OCI-LY1 (cell line): ENCODE results near the gene POTEF.
"Not testable (repeated sequence)": the region's sequence is repeated elsewhere in the genome, so short reads cannot be mapped to it uniquely, and the experiment has no call there.

Experiments used
- H2AFZ ChIP-seq: fragments of 200-600 bp; sonication (generic), shearing (Covaris generic); 2 replicates; pipeline ENCODE4 v1.6.0; 2014; ENCODE audit warnings: antibody characterized with exemption, mild to moderate bottlenecking, low read length
- H3F3A ChIP-seq: fragments of 200-600 bp; sonication (generic), shearing (Covaris generic); 2 replicates; pipeline ENCODE4 v1.6.0; 2014; ENCODE audit warnings: mild to moderate bottlenecking, antibody characterized with exemption, low read length, moderate library complexity; ENCODE audit not compliant: insufficient read depth
- H3K27ac ChIP-seq: fragments of 200-600 bp; sonication (generic); 2 replicates; pipeline ENCODE4 v1.5.1; 2014; ENCODE audit warnings: low read length, mixed run types, mild to moderate bottlenecking, low read depth; ENCODE audit not compliant: poor library complexity, severe bottlenecking
- H3K27me3 ChIP-seq: fragments of 200-600 bp; sonication (generic); 2 replicates; pipeline ENCODE4 v1.6.0; 2014; ENCODE audit warnings: antibody characterized with exemption, mild to moderate bottlenecking, low read length, moderate library complexity; ENCODE audit not compliant: insufficient read depth
- H3K36me3 ChIP-seq: fragments of 200-600 bp; sonication (generic); 2 replicates; pipeline ENCODE4 v1.6.1; 2014; ENCODE audit warnings: mild to moderate bottlenecking, antibody characterized with exemption, low read length, moderate library complexity, mixed read lengths; ENCODE audit not compliant: insufficient read depth
- H3K4me1 ChIP-seq: fragments of 200-600 bp; sonication (generic); 2 replicates; pipeline ENCODE4 v1.5.1; 2014; ENCODE audit warnings: mild to moderate bottlenecking, low read length, moderate library complexity; ENCODE audit not compliant: insufficient read depth, severe bottlenecking
- H3K4me2 ChIP-seq: fragments of 200-600 bp; sonication (generic), shearing (Covaris generic); 2 replicates; pipeline ENCODE4 v1.6.1; 2014; ENCODE audit warnings: low read length
- H3K4me3 ChIP-seq: fragments of 200-600 bp; sonication (generic); 2 replicates; pipeline ENCODE4 v1.5.1; 2014; ENCODE audit warnings: low read length, low read depth, mild to moderate bottlenecking, mixed read lengths; ENCODE audit not compliant: poor library complexity, severe bottlenecking
- H3K79me2 ChIP-seq: fragments of 200-600 bp; shearing (Covaris generic); 2 replicates; pipeline ENCODE4 v1.6.1; 2016; ENCODE audit warnings: mixed run types, low read length, mixed read lengths; ENCODE audit not compliant: insufficient read depth
- H3K9ac ChIP-seq: fragments of 200-600 bp; sonication (generic), shearing (Covaris generic); 2 replicates; pipeline ENCODE4 v1.6.1; 2014; ENCODE audit warnings: mild to moderate bottlenecking, low read length, mixed read lengths
- H3K9me2 ChIP-seq: fragments of 200-600 bp; sonication (generic), shearing (Covaris generic); 2 replicates; pipeline ENCODE4 v1.6.1; 2014; ENCODE audit warnings: low read depth, mild to moderate bottlenecking, low read length, mixed read lengths
- H3K9me3 ChIP-seq: fragments of 200-600 bp; shearing (Covaris generic); 2 replicates; pipeline ENCODE4 v1.6.1; 2014; ENCODE audit warnings: low read length, mixed read lengths
- H4K20me1 ChIP-seq: fragments of 200-600 bp; sonication (generic), shearing (Covaris generic); 2 replicates; pipeline ENCODE4 v1.6.0; 2016; ENCODE audit warnings: mild to moderate bottlenecking, low read length; ENCODE audit not compliant: insufficient read depth
- EZH2 ChIP-seq: fragments of 200-600 bp; sonication (generic), shearing (Covaris generic); IDR thresholded peaks from 2 replicates; pipeline ENCODE4 v1.8.0; 2017; ENCODE audit warnings: borderline replicate concordance, mixed run types, mild to moderate bottlenecking, antibody characterized with exemption, low read length, moderate library complexity, mixed read lengths
- TF ChIP-seq, protein P1 (sequence below): fragments of 200-600 bp; sonication (generic), shearing (Covaris generic); IDR thresholded peaks from 2 replicates; pipeline ENCODE4 v1.5.1; 2017; ENCODE audit warnings: mild to moderate bottlenecking, antibody characterized with exemption, low read length, moderate library complexity, mixed read lengths

Gene POTEF

DNA sequence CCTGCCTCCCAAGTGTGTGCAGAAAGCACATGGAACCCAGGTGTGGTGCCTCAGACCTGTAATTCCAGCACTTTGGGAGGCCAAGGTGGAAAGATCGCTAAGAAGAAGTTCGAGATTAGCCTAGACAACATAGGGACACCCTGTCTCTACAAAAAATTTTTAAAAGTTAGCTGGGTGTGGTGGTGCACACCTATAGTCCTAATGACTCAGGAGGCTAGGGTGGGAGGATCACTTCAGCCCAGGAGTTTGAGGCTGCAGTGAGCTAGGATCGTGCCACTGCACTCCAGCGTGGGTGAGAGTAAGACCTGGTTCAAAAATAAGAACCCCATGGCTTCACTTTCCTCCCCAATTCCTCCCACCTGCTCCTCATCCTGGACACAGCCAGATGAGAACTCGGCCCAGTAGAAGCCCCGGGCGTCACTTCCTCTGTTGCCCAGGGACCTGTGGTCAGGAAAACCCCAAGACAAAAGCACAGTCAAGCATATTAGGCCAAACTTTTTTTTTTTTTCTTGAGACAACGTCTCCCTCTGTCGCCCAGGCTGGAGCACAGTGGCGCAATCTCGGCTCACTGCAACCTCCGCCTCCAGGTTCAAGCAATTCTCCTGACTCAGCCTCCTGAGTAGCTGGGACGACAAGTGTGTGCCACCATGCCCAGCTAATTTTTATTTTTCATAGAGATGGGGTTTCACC lies 28.9 kb upstream of the POTEF start:
- peaks cover 21% of the 10 kb centered on the region for H3K4me1 ChIP-seq
- peak overlapping the region; percentile 90 for H3K27ac ChIP-seq

DNA sequence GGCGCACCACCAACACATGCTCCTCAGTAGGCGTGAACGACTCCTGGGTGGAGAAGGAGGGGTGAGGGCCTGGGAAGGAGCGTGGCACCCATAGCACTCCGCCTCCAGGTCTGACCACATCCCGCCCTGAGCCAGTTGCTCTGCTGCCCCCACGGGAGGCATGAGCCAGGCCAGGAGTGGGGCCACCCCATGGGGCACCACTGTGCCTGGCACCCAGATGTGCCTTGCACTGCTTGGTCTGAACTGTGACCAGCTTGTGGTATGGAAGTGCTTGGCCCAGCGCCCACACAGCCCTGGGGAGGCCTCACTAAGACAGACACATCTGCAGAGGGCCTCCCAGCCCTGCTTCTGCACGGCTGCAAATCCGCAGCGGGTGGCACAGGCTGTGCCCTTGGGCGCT lies 28.3 kb upstream of the POTEF start:
- not testable (repeated sequence) for H3K4me3 ChIP-seq, H3K27me3 ChIP-seq, H3K79me2 ChIP-seq, H3K9ac ChIP-seq, H3F3A ChIP-seq, H2AFZ ChIP-seq, H4K20me1 ChIP-seq, H3K4me2 ChIP-seq, H3K9me2 ChIP-seq, H3K9me3 ChIP-seq
- H3K4me1 ChIP-seq, result peaks cover 21% of the 10 kb centered on the region
- peaks cover 36% of the 10 kb centered on the region for H3K36me3 ChIP-seq
- H3K27ac ChIP-seq, result peak overlapping the region; percentile 90

More for the DNA sequence above, 28.9 kb upstream of the POTEF start:
- not testable (repeated sequence) for H3K9me3 ChIP-seq, H3K9ac ChIP-seq, H3K9me2 ChIP-seq, H3K79me2 ChIP-seq, H3K4me3 ChIP-seq, H2AFZ ChIP-seq, H4K20me1 ChIP-seq, H3K27me3 ChIP-seq, H3F3A ChIP-seq
- Histone ChIP-seq H3K36me3 (peaks cover 37% of the 10 kb centered on the region), H3K4me2 (0 out of 2 replicates have a peak overlapping the region, but pooled peaks have one; percentile 5)
- TF ChIP-seq, protein P1, sequence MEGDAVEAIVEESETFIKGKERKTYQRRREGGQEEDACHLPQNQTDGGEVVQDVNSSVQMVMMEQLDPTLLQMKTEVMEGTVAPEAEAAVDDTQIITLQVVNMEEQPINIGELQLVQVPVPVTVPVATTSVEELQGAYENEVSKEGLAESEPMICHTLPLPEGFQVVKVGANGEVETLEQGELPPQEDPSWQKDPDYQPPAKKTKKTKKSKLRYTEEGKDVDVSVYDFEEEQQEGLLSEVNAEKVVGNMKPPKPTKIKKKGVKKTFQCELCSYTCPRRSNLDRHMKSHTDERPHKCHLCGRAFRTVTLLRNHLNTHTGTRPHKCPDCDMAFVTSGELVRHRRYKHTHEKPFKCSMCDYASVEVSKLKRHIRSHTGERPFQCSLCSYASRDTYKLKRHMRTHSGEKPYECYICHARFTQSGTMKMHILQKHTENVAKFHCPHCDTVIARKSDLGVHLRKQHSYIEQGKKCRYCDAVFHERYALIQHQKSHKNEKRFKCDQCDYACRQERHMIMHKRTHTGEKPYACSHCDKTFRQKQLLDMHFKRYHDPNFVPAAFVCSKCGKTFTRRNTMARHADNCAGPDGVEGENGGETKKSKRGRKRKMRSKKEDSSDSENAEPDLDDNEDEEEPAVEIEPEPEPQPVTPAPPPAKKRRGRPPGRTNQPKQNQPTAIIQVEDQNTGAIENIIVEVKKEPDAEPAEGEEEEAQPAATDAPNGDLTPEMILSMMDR, result peak; percentile 12; the same call in 1 of the 2 replicates

DNA sequence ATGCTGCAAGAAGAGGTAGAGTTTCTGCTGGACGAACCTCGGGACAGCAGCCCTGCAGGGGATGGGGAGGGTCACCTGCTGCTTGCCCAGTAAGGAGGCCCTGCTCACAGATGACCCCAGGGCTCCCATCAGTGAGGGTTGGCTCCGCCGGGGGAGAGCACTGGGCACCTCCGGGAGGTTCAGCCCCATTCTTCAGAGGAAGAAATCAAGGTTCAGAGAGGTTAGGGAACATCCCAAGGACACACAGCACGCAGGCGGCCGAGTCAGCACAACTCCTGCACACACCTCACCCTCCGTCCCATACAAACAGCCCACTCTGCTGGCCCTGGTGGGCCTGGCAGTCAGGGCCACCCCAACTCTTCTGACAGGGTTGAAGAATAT lies 27.6 kb upstream of the POTEF start:
- Histone ChIP-seq H3K9me3 (no peaks in the 10 kb centered on the region), H3F3A (no peaks in the 10 kb centered on the region), H3K27ac (peak overlapping the region; percentile 90), H3K9me2 (no peaks in the 10 kb centered on the region), H3K9ac (no peak overlapping the region), H2AFZ (no peak overlapping the region), H3K4me2 (no peak overlapping the region), H3K79me2 (no peaks in the 10 kb centered on the region), H3K4me3 (no peak overlapping the region), H3K36me3 (peaks cover 42% of the 10 kb centered on the region), H3K4me1 (peaks cover 21% of the 10 kb centered on the region), H3K27me3 (no peaks in the 10 kb centered on the region), H4K20me1 (no peaks in the 10 kb centered on the region)
- TF ChIP-seq EZH2, result no peak
- TF ChIP-seq, protein P1, result no peak

DNA sequence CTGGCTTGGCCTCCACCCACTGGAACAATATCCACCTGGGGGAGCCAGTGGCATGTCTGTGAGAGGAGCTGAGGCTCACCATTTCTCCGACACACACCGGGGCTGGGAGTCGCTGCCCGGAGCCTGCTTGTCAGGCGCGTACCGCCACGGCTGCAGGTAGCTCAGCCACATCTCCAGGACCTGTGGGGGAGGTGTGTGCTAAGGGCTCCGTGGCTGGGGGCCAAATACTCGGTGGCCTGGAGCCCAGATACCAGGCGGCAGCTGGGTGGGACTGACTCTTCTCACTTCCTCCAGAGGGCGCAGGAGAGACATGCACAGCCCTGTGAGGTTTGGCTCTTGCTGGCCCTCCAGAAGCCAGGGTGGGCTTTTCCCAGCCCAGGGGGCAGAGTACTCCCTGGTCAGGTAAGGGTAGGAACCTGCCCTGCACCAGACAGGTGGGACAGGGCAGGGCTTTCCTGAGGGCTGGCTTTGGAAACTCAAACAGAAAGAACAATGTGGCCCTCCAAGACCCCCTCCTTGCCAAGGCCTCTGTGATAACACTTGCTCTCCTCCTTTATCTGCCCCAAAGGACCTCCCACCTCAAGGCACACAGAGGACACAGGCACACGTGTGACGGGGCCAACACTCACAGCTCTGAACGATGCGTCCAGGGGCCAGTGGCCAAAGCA lies 27.1 kb upstream of the POTEF start:
- not testable (repeated sequence) for H3K9ac ChIP-seq, H3K9me3 ChIP-seq, H4K20me1 ChIP-seq, H2AFZ ChIP-seq, H3K9me2 ChIP-seq, H3K27me3 ChIP-seq, H3F3A ChIP-seq, H3K79me2 ChIP-seq, H3K4me3 ChIP-seq, H3K4me2 ChIP-seq
- peaks cover 21% of the 10 kb centered on the region for H3K4me1 ChIP-seq
- TF ChIP-seq, protein P1, result peak; percentile 69
- H3K27ac ChIP-seq, result peak overlapping the region; percentile 90
- H3K36me3 ChIP-seq, result peaks cover 42% of the 10 kb centered on the region
